Stimulated activated CD8-positive, alpha-beta memory T cell treated with anti-CD3 and anti-CD28 coated beads, Interleukin-15, amount 100 ng/mL, for 1 hour (primary cell): ENCODE data around the gene LLGL1.

Experiments
- DNase-seq: peaks from one replicate; pipeline ENCODE4 v3.0.0-alpha.2; 2020; ENCODE audit warnings: low read depth

LLGL1 gene

DNA sequence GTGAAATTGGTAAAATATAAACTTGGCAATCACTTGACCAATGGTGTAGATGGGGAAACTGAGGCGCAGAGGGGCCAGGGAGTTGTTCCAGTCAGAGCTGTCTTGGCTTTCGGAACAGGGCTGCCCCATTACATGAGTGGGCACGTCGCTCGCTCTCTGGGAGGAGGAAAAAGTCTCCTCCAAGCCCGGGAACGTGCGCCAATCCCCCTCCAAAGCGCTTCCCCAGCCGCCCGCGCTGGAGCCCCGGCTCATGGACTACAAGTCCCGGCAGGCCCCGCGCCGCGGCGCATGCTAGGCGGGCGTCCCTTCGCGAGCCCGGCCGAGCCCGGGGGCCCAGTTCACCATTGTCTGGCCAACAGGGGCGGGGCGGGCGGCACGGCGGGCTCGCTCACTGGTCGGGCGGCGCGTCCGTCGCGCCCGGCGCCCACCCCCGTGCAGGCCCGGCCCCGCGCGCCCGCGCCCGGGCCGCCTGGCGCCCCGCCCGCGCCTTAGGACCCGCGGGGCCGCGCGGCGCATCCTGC, at the start of gene LLGL1:
TSS of gene LLGL1 (plus strand) at position 515 of the 521 bp plus-strand sequence. CDS start 48 bp downstream, outside the sequence.
- peak; percentile 87 for DNase-seq

- DNase-seq, result no peak
These were observed 49.3 kb upstream of the LLGL1 start for GRCh38 chr17:18176176-18176575.

- DNase-seq, result no peak
These were observed 48.3 kb upstream of the LLGL1 start for GRCh38 chr17:18177133-18177532.

GRCh38 chr17:18177722-18178121, 47.7 kb upstream of the LLGL1 start:
- no peak for DNase-seq

- no peak for DNase-seq
These were observed 46.2 kb upstream of the LLGL1 start for GRCh38 chr17:18179196-18179595.

DNA sequence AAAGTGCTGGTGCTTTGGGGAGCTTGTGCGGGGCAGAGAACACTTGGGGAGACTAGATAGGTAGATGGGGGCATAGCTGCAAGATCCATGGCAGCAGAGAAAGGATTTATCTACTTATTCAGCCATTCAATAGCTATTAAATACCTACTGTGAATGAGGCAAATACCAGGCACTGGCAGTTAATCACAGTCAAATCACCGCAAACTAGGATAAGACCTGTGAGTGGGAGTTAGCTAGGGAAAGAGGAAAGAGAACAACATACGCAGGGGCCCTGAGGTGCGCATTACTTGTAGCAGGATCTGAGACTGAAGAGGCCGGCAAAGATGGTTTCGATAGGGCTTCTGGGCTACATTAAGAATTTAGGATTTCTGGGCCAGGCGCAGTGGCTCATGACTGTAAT, 45.6 kb upstream of the LLGL1 start:
- DNase-seq, result no peak

DNA sequence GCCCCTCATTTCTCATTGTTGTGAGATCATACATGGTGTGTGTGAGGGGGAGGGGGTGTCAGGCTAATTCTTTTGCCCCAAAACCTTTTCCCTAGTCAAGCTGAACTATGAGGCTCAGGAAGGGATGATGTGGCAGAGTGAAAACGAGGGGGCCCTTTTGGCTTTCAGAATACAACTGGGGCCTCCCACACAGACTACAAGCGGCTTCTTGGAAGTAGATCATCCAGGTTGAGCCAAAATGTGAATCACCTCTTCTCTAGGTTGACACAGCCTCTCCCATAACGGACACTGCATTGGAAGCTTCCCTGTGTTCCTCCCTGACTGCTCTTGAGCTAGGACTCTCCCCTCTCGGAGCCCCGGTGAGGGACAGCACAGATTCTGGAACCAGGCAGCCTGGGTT, 44.1 kb upstream of the LLGL1 start:
- no peak for DNase-seq

DNA sequence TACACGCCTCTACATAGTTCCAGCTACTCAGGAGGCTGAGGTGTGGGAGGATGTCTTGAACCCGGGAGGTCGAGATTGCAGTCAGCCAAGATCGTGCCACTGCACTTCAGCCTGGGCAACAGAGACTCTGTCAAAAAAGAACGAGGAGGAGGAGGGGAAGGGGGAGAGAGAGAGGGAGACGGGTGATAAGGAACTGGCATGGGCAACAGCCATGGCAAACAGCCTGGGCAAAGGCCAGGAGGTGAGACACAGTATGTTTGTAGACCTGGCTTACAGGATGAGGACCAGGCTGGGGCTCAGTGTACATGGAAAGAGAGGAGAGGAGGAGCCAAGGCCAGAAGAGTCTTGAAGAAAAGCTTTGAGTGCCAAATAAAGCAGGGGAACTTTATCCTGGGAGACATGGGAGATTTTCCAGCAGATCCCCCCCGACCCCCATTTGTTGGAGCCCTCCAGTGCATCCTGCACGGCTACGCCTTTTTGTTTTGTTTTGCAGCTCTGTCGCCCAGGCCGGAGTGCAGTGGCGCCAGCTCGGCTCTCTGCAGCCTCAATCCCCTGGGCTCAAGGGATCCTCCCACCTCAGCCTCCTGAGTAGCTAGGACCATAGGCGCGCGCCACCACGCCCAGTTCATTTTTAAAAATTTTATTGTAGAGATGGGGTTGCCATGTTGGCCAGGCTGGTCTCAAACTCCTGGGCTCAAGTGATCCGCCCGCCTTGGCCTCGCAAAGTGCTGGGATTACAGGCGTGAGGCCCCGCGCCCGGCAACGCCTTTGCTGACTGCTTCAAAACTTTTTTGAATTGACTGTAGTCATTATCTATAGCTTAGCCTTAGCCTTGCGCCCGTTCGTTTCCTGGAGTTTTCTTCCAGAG, 43.1 kb upstream of the LLGL1 start:
- no peak for DNase-seq

DNA sequence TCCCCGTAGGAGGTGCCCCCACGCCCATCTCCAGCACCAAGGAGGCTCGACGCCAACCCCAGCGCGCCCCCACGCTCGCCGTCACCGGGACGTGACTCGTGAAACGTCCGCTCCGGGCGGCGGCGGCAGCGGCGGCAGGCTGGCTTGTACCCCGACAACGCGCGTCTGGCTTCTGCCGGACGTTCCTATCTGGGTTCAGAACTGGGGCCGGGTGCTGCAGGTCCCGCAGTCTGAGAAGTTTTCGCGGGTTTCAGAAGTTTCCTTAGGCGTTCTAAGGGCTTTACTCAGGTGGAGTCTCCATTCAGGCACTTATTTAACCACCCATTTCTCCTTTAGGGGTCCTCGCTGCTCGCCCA, 42.5 kb upstream of the LLGL1 start:
- DNase-seq, result peak; percentile 60

DNA sequence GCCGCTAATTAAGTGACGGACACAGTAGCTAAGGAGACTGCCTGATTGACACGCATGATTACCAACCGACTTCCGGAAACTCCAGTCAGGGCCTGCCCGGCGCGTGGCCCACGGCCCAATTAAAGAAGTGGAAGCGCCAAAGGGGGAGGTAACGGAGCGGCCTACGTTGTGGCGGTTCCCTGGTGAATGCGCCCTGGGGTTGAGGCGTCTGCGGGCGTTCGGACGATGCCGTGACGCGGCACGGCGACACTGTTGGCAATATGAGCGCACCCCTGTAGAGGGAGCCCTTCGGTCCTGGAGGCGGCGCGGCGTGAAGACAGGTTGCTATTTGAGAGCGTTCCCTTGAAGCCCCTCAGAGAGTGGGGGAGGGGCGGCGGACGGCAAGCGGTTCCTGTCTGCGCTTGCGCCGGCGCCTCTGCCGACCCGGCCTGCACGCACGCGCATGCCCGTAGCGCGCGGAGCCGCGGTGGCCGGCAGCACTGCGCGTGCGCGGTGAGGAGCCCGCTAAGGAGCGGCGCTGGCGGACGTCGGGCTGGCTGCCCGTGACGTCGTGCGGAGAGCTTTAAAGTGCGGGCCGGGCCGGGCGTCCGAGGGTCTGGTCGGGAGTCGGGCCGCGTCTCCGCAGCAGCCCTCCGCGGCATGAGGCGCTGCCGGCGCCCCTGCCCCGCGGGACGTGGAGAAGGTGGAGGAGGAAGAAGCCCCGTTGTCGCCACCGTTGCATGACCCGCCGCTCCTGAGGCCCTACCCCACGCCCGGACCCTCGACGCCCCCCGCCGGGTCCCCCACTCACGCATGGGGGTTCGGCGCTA, 41.9 kb upstream of the LLGL1 start, which contains the start of gene ALKBH5:
TSS of gene ALKBH5 (plus strand) at position 495 of the 809 bp plus-strand sequence. CDS start 416 bp downstream, outside the sequence.
- DNase-seq, result peak; percentile 87

DNA sequence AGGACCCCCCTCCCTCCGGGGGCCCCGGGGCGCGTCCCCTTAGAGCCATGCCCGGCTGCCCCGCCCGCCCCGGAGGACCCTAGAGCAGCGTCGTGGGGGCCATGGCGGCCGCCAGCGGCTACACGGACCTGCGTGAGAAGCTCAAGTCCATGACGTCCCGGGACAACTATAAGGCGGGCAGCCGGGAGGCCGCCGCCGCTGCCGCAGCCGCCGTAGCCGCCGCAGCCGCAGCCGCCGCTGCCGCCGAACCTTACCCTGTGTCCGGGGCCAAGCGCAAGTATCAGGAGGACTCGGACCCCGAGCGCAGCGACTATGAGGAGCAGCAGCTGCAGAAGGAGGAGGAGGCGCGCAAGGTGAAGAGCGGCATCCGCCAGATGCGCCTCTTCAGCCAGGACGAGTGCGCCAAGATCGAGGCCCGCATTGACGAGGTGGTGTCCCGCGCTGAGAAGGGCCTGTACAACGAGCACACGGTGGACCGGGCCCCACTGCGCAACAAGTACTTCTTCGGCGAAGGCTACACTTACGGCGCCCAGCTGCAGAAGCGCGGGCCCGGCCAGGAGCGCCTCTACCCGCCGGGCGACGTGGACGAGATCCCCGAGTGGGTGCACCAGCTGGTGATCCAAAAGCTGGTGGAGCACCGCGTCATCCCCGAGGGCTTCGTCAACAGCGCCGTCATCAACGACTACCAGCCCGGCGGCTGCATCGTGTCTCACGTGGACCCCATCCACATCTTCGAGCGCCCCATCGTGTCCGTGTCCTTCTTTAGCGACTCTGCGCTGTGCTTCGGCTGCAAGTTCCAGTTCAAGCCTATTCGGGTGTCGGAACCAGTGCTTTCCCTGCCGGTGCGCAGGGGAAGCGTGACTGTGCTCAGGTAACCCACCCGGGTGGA, 41.0 kb upstream of the LLGL1 start:
- peak; percentile 41 for DNase-seq

DNA sequence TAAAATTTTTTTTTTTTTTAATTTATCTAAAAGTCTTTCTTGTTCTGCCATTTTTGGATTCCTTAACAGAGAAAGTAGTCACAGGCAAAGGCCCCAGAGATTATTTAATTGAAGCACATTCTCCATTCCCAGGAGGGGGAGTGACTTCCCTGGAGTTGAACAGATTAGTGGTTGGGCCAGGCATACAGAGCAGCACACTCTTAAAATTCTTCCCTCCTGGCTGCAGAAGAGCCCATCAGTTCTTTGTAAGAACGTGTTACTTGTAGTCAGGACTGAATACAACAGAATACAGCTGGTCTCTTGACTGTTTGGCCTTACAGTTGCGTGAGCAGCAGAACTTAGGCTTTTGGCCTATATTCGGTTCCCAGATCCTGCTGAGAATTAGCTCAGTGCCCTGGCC, 40.0 kb upstream of the LLGL1 start:
- no peak for DNase-seq

DNA sequence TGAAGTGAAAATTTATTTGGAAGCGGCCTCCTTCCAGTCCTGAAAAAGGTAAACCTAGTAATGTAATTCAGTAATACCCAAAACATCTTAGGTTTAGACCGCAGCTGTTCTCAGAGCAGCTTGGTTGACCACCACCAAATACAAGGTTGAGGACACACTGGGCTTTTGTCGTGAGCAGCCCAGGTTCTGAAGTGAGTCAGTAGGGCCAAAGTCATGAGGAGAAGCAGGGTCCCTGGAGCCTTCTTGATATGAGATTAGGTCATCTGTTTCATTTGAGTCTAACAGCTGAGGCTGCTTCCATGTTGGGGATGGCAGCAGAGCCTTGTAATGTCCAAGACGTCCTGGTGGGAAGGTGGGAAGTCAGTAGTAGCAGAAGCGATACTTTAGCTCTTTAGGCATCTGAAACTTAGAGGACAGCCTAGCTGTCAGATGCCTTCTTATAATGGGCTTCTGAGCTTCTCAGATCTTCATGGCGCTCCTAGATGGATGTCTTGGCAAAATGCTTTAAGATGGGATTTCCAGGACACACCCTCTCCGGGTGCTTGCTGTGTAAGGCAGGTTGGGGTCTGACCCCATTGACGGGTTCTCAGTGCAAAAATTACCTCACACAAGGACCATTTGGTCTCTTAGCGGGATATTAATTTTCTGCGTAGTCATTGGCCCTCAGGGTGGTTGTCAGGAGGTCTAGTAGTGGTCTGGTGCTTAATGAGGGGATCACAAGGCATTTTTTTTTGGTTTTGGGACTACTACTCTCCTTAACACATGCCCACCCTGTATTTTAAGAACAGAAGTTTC, 39.4 kb upstream of the LLGL1 start:
- DNase-seq, result no peak

DNA sequence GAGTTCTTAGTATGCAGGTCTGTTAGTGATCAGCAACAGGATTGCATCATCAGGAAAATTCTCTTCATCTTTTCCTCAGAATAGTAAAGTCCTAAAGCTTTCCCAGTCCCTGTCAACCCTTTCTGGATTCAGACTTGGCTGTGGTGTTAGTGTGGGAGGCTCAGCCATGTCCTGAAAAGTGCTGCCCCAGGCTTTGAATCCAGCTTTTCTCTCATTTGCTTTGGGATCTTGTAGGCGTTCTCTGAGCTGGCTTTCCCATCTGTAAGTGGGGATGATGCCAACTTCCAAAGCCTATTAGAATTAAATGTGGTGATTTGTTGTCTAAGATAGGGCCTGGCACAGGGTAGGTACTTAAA, 38.8 kb upstream of the LLGL1 start:
- DNase-seq, result no peak

GRCh38 chr17:18187226-18187625, 38.2 kb upstream of the LLGL1 start:
- no peak for DNase-seq

GRCh38 chr17:18187821-18188761, 37.3 kb upstream of the LLGL1 start:
- DNase-seq, result no peak

GRCh38 chr17:18190628-18191235, 34.7 kb upstream of the LLGL1 start:
- DNase-seq, result no peak

DNA sequence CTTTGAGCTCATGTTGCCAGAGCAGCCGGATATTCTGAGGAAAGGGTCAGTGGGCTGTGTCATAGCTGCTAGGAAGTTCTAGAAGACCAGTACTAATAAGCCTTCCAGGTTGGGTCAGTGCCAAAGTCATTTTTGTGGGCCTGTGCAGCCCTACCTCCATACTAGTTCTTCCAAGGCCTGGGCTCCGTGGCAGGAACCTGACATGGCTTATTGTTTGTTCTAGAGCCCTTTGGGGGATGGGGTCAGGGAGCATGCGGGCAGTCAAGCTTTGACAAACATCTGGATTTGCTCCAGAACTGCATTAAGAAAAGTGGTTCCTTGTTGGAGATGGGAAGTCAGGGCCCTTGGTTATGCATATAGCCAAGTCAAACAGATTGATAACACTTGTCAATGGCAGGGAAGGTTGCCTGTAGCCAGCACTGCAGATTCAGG, 34.2 kb upstream of the LLGL1 start:
- DNase-seq, result no peak

GRCh38 chr17:18191967-18192366, 33.5 kb upstream of the LLGL1 start:
- no peak for DNase-seq
